Cortex of kidney (tissue), 1 donor: ENCODE results near the gene OR5K2.
A peak's percentile ranks its signal among the peaks of the same experiment; 100 is the strongest.

Source experiments
- DNase-seq: peaks from one replicate; lab custom pipeline; 2025; lab: John Stamatoyannopoulos, UW

Gene OR5K2

GRCh38 chr3:98522544-98523281 lies 25.2 kb downstream of the OR5K2 start, which contains the start of gene CLDND1:
TSS of gene CLDND1 (minus strand) at chr3:98522902. CDS start at chr3:98521424, 1,478 bp downstream.
- peak; percentile 56 for DNase-seq

GRCh38 chr3:98525494-98525893 lies 28.0 kb downstream of the OR5K2 start:
- DNase-seq = no peak

- no peak for DNase-seq
These were observed 31.2 kb downstream of the OR5K2 start for GRCh38 chr3:98528474-98529346.

GRCh38 chr3:98529856-98530459 lies 32.5 kb downstream of the OR5K2 start:
- DNase-seq = no peak

GRCh38 chr3:98530676-98531075 lies 33.2 kb downstream of the OR5K2 start:
- no peak for DNase-seq

- DNase-seq = no peak
These were observed 34.3 kb downstream of the OR5K2 start, which contains the start of gene GPR15 for GRCh38 chr3:98531622-98532274. TSS of gene GPR15 (plus strand) at chr3:98531978. CDS start at chr3:98532034, 56 bp downstream.

GRCh38 chr3:98532275-98532637 lies 34.8 kb downstream of the OR5K2 start:
- no peak for DNase-seq

GRCh38 chr3:98532709-98533571 lies 35.5 kb downstream of the OR5K2 start:
- DNase-seq = no peak

- no peak for DNase-seq
These were observed 36.7 kb downstream of the OR5K2 start for GRCh38 chr3:98534168-98534567.

GRCh38 chr3:98534734-98535133 lies 37.3 kb downstream of the OR5K2 start:
- DNase-seq = no peak

- no peak for DNase-seq
These were observed 39.1 kb downstream of the OR5K2 start for GRCh38 chr3:98536456-98537017.

- DNase-seq = no peak
These were observed 42.9 kb downstream of the OR5K2 start for GRCh38 chr3:98540346-98540745.

- DNase-seq = no peak
These were observed 44.2 kb downstream of the OR5K2 start for GRCh38 chr3:98541695-98542094.

- no peak for DNase-seq
These were observed 45.1 kb downstream of the OR5K2 start for GRCh38 chr3:98542623-98543022.

- no peak for DNase-seq
These were observed 48.5 kb downstream of the OR5K2 start for GRCh38 chr3:98545940-98546339.
